Putamen (tissue), 1 donor: ENCODE measurements around the gene PTPRE.

Source experiments
- DNase-seq: peaks from one replicate; pipeline ENCODE4 v3.0.0-alpha.2; 2016; ENCODE audit warnings: low spot score

PTPRE gene

GRCh38 chr10:128027822-128028507 lies 121.1 kb downstream of the PTPRE start:
- DNase-seq: no peak

DNA sequence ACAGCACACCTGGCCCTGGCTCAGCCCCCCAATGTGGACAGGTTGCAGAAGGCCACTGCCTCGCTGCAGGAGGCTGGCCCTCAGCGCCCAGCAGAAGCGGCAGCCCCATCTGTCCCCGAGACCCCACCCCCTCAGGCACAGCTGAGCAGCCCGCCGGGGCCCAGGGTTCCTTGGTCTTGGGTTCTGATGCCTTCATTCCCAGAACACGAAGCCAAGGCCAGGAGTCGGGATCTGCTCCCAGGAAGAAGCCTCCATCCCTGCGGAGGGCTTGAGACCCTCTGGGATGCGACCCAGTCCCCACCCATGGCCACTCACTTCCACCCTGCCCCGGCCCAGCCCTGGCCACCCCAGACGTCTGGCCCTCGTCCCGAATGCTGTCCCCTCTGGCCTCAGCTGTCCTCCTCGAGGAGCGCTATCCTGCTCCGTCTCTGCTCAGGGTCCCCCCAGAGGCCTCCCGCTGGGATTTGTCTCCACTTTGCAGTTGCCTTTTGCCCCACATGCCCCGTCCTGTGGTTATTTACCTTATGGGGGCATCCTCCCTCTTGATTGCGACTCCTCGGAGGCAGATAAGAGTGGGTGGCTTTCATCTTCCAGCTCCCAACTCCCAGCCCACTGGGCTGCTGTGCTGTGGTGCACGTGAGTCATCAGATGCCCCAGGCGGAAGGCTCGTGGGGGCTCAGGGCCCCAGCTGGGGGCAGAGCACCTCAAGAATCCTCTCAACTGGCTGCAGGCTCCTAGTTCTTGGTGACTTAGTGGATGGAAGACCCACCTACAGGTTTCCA lies 121.8 kb downstream of the PTPRE start:
- DNase-seq: no peak

DNA sequence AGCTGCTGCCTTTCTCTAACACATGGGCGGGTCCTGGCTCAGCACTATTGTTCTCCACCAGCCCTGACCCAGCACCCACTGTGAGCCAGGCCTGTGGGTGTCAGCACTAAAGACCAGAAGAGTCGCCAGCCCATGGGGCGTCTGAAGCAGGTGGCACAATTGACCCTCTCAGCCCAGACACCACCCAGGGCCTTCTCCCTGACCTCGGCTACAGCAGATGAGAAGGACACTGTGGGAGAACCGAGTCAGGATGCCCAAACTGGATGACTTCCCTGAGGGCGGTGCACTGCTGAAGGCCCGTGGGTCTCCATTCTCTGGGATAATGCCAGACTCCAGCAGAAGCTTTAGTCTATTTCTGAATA lies 122.4 kb downstream of the PTPRE start:
- no peak for DNase-seq

DNA sequence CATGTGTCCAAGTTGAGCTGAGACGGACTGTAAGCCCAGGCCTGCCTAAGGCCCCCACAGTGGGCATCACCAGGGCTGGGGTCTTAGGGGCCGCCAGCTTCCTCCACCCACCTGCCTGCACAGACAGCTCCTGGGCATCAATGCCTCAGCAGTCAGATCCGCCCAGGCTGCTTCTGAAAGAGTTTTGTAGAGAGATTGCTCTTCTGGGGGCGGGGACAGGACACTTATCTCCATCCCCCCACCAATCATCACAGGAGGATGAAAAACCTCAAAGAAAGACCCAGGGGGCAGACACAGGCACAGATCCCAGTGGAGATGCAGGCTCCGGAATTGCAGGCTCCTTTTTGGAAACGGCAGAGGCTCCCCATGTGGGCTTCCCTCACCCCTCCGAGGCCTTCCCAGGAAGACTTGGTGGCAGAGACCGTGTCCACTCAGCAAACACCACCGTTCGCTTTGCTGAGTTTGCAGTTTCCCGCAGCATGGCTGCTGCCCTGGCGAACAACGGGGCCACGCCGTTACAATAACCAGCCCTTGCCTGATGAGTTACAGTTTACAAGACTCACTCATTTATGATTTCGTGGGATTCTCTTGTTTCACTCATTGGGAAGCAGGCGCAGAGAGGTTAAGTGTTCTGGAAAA lies 122.9 kb downstream of the PTPRE start:
- no peak for DNase-seq

GRCh38 chr10:128030498-128031072 lies 123.7 kb downstream of the PTPRE start:
- DNase-seq: no peak

DNA sequence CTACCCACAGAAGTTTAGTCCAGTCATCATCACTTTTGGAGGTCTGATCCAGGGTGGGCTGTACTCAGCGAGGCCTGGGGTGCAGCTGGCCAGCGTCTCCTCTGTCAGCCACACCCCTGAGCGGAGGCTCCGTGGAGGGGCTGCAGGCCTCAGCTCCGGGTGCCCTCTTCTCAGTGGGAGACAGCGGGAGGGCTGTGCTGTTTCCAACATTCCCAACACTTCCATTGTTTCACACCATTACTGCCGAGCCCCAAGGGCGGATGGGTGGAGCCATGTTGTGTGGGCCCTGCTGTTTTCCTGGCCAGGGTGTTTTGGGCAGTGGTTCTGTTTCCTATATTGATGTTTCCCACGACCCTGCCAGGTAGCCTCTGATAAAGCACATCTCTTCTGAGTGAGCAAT lies 124.3 kb downstream of the PTPRE start:
- DNase-seq: no peak

- no peak for DNase-seq
These were observed 125.6 kb downstream of the PTPRE start for GRCh38 chr10:128032466-128032865.

GRCh38 chr10:128035557-128035973 lies 128.7 kb downstream of the PTPRE start:
- no peak for DNase-seq

DNA sequence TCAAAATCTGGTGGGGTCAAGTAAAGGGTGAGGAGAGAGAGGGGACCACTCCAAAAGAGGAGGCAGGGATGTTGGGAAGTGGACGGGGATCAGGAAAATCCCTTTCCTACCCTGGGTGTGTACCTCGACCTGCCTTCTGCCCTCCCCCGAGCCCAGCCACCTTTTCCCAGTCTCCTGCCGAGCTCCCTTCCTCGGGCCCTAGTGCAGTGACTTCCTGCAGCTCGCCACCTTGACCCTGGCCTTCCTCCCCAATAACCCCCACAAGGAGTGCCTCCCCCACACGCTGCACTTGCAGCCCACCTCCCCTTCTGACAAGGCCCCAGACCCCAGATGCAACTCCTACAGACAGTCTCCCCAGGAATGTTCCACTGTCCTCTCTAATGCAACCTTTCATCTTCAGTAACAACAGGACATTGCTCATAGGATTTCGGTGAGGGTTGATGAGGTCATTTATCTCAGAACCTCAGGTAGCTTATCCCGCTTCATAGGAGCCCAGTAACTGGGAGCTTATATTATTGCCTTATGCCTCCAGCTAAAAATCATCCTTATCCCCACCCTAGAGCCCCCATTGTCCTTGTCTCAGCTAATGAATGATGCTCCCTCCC lies 129.2 kb downstream of the PTPRE start:
- no peak for DNase-seq

- DNase-seq: no peak
These were observed 130.0 kb downstream of the PTPRE start for GRCh38 chr10:128036746-128037543.

DNA sequence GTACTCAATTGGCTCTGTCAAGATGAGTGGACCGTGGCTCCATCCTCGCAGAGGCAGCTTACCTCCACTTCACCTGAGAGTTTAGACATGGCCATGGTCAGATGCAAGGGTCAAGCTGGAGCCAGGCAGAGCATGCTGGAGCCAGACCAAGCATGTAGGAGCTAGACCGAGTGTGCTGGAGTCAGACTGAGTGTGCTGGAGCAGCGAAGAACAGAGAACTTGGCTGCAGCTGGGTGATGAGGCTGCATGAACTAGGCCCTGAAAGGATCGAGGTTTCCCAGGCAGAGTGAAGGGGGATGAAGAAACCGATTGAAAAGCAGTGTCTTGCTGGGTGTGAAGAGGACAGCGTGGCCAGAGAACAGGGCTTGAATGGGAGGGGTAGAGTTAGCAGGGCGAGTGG lies 133.2 kb downstream of the PTPRE start:
- no peak for DNase-seq

DNA sequence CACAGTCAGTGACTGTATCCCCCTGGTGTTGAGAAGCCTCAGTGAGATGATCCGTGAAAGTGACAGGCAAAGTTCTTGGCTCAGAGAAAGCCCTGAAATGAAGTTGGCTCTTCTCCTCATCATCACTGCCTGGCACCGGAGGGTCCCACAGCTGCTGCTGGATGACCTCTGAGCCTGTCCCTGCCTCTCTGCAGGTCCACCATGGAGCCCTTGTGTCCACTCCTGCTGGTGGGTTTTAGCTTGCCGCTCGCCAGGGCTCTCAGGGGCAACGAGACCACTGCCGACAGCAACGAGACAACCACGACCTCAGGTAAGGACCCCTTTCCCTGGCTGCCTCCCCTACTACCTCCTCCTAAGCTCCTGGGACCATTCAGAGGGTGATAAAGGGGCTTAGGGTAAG lies 133.8 kb downstream of the PTPRE start:
- DNase-seq: no peak

DNA sequence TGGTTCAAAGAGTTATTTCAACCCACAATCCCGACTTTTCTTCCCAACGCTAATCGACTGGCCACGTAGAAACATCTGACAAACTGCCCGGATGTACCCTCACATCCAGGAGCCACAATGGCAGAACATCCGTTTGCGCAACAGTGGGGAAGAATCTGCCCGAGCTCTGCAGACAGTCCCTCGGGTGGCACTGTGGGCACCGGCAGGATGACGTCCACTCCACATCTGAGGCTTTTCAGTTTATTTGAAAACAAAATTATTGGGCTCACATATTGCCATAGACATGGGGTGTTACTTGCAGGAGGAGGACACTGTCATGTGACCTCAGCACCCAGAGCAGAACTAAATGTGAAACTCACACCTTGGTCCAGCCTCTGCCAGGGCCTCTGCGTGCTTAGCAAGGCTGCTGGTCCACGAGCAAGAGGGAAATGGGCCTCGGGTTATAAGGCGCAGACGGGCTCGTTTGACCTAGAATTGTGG lies 135.3 kb downstream of the PTPRE start:
- no peak for DNase-seq

DNA sequence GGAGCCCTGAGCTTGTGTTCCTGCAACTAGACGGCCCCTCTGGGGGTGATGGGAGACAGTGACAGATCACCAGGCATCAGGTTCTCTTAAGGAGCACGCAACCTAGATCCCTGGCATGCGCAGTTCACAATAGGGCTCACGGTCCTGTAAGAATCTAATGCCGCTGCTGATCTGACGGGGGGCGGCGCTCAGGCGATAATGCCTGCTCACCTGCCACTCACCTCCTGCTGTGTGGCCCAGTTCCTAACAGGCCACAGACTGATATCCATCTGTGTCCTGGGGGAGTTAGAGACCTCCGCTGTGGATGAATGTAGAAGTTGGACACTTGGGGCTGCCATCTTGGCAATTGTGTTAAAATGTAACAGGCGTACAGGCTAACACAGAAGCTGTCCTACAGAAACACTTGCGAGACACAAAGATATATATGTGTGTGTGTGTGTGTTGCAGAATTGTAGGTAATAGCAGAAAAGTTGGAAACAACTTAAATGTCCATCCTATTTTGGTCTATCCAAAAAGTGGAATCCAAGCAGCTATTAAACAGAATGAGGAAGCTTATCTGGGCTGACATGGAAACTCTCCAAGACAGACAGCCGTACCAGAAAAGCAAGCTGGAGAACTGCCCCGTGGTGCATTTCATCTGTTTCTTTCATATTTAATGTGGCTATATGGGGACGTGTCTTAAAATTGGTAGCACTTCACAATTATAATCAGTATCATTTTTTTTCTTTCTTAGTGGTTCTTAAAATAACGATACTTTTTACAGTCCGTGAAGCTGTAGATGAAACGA lies 136.5 kb downstream of the PTPRE start:
- DNase-seq: no peak

- DNase-seq: no peak
These were observed 137.3 kb downstream of the PTPRE start for GRCh38 chr10:128044186-128044585.

DNA sequence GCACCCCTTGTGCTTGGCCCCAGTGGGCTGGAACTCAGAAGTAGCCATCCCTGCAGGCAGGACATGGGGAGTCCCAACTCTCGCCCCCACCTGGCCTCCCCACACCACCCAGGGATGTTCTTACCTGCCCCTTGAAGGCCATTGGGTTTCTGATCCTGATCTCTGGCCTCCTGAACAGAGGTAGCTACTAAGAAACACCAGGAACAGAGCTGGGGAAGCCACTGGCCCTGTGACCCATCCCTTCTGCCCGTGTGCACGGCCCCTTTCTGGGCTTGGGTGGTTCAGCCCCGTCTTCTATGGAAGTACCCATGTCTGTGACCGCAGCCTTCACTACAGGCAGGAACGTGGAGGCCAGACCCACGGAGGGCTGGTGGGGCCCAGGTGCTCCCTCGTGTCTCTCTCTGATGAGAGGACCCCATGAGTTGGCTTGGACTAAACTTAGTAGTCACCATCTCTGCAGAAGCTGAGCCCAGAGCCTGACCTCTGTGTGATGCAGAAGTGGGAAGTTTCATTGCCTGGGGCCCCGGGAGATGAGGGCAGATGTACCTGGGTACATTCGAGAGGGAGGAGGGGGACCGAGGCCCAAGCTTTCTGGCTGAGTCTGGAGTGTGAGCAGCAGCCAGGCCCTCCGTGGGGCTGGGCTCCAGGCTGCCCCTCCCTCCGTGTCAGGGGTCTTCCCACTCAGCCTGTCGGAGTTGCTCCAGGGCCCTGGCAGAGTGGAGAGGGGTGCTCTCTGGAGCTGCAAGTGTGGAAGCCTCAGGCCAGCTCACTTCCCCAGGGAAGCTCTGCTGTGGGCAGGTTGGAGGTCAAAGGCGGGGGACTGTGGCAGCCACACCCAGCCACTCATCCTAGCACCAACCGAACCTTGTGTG lies 138.3 kb downstream of the PTPRE start:
- DNase-seq: no peak

- DNase-seq: no peak
These were observed 138.9 kb downstream of the PTPRE start for GRCh38 chr10:128045833-128046120.

GRCh38 chr10:128046156-128046952 lies 139.5 kb downstream of the PTPRE start:
- no peak for DNase-seq

GRCh38 chr10:128046953-128047290 lies 140.0 kb downstream of the PTPRE start:
- DNase-seq: no peak
